Stimulated activated CD8-positive, alpha-beta memory T cell treated with anti-CD3 and anti-CD28 coated beads, Interleukin-7, amount 100 ng/mL, for 48 hours (primary cell): ENCODE data around the gene CENPO.

Experiments
- DNase-seq, 2 donors: peaks; one replicate each; pipeline ENCODE4 v3.0.0-alpha.2; 2020; ENCODE audit warnings: low read depth in 1 of 2; ENCODE audit errors: extremely low read depth in 1 of 2

Gene CENPO, protein sequence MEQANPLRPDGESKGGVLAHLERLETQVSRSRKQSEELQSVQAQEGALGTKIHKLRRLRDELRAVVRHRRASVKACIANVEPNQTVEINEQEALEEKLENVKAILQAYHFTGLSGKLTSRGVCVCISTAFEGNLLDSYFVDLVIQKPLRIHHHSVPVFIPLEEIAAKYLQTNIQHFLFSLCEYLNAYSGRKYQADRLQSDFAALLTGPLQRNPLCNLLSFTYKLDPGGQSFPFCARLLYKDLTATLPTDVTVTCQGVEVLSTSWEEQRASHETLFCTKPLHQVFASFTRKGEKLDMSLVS

DNA sequence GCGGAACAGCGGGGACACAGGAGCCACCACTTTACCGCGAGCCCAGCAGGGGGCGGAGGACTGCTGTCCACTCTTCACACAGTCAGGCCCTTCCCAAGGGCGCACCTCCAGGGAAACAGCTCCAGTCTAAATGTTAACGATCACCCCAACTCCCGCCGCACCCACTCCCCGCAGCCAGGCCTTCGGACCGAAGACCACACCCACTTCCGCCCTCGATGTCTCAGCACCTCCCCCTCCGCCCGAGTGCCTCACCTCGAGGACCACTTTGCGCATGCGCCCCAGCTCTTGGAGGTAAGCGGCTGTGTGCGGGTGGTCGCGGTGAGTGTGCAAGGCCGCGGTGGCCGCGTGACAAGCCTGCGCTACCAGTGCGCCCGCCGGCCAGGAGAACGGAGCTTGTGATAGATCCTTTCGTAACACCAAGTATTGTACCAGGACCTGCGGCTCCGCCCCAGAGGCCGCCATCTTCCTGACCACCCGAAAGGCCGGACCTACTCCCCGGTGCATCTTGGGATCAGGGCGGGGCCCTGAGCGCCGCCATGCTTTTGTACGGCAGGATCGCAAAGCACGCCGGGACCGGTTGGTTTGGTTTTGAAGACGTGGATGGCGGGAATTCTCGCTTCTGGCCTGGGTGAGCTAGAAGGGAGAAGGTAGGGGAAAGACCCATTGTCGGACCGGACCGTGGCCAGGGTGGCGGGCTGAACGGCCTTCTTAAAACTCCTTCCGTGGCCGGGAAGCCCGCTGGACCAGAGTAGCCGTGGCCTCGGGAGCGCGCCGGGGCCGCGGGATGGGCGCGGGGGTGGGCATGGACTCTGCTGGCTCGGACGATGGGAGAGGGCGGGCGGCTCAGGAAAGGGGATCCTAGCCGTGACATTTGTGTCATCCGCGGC is at the start of gene CENPO, which contains the start of gene PTRHD1:
CENPO (plus strand) TSS at position 552 of the 887 bp plus-strand sequence. CDS start 495 bp downstream, outside the sequence.
PTRHD1 (minus strand) TSS at position 518 of the 887 bp plus-strand sequence; CDS start at position 504, 14 bp downstream.
- peak; percentile 89 to 92 for DNase-seq

DNA sequence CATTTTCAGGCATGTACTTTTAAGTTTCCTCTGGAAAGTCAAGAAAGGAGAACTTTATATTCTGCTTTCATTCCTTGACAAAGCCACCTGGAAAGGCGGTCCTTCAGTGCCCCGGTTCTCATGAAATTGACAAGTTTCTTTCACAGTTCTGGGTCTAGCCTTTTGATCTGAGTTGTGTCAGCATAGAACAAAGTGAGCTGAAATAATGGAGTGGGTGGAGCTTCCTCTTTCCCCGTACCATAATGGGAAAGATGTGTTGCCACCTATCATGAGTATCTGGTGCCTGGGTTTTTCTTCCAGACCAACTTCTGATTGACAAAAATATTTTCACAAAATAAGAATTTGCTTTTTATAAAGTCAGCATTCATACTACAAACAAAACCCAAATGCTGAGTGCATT is 49.3 kb upstream of the CENPO start:
- DNase-seq, result no peak

DNA sequence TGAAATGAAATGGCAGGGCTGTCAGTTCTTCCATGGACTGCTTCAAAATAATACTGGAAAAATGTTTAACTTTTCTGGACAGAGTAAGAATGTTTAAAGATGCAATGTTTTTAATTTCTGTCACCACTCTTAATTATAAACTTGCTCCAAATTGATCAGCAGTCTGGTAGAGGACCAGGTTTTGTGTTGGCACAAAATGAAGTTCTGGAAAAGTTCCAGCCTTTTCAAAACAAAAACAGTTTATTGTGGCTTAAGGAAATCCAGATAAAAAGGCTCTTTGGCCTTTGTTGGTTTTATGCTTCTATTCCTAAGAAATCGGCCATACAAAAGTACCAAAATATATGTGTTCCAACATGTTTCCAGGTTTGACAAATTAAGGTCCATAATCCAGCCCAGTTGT is 48.9 kb upstream of the CENPO start:
- no peak for DNase-seq

DNA sequence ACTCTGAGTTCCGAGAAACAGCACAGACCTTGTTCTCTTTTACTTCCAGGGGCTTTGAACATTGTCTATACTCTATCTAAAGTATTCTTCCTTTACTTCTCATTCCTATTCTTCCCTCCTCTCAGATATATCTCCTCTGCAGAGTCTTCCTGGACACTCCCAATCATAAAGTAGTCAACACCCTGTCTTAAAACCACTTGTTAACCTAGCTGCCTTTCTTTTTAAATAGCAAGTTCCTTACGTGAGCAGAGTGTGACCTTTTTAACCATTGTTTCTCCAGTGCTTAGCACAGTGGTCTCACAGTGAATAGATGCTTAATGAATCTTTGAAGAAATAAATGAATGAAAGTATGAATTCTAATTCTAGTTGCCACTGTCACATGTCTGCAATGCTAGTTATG is 47.4 kb upstream of the CENPO start:
- no peak for DNase-seq

DNA sequence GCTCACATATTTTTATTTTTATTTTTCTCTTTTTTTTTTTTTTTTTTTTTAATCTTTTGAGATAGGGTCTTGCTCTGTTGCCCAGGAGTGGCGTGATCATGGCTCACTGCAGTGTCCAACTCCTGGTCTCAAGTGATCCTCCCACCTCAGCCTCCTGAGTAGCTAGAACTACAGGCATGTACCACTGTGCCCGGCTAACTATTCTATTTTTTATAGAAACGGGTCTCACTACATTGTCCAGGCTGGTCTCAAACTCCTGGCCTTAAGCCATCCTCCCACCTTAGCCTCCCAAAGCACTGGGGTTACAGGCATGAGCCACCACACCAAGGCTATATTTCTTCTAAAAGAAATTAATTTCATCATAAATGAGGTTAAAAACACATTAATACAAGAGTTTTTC is 45.9 kb upstream of the CENPO start:
- no peak for DNase-seq

DNA sequence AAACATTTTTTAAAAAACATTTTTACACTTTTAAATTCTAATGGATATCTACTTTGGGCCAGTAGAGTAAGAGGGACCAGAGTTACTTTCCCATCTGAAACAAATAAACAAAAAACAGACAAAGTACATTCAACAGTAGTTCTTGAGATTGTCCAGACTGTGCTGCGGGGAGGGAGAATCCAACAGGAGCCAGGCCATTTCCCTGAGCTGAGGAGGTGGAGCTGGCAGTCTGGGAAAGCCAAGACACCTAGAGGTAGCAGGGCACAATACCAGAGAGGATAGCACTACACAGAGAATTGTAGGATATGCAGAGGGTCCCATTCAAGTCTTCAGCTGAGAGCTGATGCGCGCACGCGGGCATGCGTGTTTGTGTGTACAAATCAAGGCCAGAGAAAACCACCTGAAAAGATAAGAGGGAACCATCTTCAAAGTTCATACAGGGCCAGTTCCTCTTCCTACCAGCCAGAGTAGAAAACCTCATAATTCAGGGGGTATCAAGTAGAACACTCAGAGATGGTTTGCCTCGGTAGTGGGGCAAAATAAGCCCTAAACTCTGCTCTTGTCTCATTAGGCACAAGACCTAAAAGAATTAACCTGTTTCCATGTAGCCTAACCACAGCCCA is 44.0 kb upstream of the CENPO start:
- no peak for DNase-seq

DNA sequence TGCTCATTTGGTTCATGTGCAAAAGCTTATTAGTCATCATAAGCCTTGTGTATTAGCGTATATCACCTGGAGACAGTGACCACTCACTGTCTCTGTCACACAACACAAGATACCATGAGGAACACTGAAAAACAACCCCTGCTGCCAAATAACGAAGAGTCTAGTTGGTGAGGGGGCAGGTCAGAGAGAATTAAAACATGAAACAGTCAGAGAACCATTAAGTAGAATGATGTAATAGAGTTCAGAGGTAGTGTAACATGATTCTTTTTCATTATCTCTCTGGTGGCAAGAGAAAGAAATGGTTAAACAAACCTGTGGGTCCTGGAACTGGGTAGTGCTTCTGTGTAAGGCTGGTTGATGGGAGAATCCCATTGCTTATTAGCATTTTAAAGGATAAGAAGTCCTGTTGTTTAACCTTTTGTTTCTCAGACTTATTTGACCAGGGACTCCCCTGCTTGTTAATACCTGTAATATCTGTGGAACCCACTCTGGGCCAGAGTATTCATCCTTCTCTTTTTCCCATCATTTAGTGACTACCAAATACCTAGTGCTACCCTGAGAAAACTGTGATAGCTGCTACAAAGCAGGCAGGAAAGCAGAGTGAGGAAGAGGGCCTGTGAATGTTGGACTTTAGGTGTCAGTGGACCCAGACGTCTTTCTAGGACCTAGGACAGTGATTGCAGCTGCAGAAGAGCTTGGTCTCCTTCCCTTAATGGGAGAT is 38.1 kb upstream of the CENPO start:
- DNase-seq, result no peak

DNA sequence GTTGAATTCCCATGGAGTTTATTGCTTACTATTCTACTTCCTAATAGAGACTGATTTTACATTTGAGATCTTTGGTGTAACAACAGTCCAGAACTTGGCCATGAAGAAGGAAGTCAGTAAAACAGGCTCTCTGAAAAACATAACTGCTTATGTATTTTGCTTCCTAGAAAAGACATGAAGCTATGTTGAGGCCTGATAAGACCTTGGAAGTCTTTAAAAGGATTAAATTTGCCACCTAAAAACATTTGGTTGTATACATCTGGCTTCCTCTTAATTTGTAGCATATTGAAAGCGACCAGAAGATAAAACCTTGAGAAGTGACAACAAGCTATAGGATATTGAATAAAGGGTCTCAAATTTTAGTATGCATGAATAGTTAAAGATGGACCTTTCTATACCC is 36.4 kb upstream of the CENPO start:
- no peak for DNase-seq

DNA sequence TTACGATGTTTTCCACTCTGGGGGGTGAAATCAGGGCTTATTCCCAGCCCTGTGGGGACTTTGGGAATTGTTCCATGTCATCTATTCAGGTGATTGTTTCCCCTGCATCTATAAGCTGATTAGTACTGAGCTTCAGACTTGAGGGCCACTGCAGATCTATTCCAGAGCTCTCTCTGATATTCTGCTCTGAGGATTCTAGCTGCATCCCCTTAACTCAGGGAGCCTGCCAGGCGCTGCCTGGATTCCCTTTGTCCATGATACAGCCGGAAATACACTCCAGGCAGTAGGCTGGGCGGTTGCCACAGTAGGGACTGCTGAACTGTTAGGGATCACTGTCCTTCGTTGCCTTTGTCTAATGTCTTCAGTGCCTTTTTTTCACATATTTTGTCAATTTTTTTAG is 31.4 kb upstream of the CENPO start:
- no peak for DNase-seq

DNA sequence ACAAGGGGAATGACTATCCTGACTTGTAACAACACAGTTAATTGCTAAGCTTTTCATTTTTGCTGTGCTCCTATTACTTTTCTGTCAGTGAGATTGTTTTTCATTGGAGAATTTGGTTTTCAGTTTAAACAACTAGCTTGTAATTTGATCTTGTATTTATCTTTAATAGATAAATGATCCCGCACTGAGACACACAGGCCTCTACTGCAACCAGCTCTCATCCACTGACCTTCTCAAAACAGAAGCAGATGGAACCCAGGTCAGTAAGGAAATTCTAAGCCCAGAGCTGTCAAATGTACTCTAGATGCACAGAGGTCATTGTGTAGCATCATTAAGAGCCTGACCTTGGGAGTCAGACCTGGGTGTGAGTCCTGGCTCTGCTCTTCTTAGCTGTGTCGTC is 30.7 kb upstream of the CENPO start:
- no peak for DNase-seq

DNA sequence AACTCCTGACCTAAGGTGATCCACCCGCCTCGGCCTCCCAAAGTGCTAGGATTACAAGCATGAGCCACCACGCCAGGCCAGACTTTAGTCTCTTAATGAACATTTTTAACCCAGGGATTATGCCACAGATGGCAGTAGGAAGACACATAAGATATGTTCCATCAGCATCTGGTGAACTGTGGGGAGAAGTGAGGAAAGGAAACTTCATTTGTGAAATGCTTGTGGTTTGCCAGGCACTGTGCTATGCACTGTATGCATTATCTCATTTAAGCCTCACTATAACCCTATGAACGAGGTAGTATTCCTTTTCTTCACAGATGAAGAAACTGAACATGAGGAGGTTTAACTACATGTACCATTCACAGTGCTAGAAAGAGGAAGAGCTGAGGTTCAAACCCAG is 29.4 kb upstream of the CENPO start:
- no peak for DNase-seq

DNA sequence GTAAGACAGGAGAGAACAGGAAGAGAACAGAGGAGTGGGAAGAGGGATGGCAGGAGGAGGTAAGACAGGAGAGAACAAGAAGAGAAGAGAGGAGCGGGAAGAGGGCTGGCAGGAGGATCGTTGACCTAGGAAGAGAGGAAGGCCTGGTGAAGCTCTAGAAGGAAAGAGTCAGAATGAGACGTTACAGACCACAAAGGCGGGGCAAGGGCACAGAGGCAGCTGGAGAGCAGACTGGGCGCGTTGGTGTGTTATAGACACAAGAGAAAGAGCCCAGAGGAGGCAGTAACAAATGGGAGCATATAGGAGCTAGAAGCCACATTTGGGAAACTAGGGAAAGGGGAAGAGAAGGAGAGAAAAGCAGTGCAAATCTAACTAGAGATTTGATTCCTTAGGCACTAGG is 26.6 kb upstream of the CENPO start:
- peak in 1 of 2 donors; percentile 9 for DNase-seq

DNA sequence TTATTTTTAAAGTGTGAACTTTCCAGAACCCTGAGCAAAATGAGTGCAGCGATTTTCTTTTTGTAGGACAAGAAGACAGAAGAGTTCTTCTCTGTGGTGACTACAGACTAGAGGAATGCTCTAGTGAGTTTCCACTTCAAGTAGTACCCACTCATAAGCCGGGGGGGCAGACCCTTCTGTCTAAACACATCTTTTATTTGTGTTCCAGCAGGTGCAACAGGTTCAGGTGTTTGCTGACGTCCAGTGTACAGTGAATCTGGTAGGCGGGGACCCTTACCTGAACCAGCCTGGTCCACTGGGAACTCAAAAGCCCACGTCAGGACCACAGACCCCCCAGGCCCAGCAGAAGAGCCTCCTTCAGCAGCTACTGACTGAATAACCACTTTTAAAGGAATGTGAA is 25.2 kb upstream of the CENPO start:
- no peak for DNase-seq

DNA sequence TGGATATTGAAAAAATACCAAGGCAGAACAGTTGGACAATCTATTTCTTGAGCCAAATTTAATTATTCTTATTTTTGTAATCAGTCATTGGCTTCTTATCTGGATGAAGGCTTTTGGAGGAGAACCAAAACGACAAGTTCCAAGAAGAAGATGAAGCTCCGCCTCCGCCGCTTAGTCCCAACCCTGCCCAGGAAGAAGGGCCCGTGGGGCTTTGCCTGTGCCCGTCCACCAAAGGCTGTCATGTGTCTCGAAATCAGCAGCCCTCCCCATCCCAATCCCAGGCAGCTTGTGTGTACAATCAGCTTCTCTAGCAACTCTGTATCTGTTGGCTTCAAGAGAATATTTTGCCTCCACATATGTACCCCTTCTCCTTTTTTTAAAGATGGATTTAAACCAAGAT is 24.6 kb upstream of the CENPO start:
- no peak for DNase-seq

DNA sequence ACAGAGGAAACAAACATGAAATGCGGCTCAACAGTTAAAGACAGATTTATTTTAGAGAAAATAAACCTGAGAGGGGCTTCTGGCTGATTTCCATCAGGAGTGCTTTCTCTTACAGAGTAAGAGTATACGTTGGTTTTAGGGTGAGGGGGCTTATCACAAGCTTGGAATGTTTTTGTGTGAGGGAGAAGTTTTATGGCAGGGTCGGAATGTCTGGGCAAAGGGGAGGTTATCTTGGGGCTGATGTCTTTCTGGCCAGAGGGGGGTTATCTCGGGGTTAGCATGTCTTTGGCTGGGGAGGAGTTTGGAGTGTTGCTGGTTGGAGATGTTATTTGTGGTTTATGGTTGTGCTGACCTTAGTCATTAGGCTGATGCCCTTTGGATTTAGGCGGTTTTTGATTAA is 22.2 kb upstream of the CENPO start:
- DNase-seq, result no peak

DNA sequence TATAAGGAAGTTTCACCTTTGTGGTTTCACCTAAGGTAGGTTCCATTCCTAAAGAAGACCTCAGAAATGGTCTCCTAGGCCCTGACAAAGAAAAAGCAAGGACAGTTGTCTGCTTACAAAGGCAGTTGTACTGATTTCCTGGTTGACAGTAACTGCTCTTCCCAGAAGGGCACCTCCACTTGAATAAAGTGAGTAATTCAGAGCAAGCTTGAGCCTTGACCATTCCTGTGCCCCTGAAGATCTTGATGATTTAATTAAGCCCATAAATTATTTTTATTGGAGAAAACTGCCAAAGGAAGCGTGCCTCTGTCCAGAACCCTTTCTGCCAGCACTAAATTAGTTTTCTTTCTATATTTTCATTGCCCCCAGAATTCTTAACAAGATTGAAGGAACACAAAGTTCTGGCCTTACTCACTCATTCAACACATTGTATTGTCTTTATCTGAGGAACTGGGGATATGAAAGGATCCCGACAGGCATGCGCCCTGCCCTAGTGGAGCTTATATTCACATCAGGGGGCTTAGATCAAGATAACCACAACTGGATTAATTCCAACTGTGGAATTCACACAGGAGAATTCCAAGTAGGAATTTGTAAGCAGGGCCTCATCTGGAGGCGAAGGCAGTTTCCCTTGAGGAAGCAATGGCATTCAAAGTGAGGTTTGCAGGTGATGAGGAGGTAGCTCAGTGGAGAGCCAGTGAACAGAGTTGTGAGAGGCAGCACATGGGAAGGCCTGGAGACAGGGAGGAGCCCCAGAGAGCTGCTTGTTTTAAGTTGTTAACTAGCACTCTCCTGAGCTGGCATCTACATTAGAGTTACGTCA is 21.2 kb upstream of the CENPO start:
- no peak for DNase-seq

DNA sequence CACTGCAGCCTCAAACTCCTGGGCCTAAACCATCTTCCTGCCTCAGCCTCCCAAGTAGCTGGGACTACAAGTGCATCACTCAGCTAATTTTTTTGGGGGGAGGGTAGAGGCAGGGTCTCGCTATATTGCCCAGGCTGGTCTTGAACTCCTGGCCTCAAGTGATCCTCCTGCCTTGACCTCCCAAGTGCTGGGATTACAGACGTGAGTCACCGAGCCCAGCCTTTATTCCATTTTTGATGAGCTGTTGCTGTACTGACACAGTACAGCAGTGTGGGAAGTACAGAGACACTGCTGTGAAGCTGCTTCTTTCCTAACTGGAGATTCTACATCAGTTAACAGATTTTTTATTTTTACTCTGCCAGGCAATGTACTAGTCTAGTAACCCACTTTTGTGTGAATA is 18.9 kb upstream of the CENPO start:
- no peak for DNase-seq

DNA sequence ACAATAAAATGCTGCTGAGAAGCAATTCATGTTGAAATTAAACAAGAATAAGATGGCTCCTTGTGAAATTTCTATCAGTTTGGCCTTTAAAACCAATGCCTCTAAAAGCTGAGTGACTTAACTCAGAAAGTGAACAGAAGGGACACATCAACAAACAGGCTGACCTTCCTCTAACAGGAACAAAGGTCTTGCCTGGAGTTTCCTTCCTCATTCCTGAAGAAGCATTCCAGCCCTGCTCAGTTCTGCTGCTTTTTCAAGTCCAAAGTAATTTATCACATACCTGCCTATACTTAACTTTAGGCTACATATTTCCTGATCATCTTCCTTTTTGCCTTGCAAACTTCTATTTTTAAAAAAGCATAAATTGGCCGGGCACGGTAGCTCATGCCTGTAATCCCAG is 14.1 kb upstream of the CENPO start:
- DNase-seq, result no peak

DNA sequence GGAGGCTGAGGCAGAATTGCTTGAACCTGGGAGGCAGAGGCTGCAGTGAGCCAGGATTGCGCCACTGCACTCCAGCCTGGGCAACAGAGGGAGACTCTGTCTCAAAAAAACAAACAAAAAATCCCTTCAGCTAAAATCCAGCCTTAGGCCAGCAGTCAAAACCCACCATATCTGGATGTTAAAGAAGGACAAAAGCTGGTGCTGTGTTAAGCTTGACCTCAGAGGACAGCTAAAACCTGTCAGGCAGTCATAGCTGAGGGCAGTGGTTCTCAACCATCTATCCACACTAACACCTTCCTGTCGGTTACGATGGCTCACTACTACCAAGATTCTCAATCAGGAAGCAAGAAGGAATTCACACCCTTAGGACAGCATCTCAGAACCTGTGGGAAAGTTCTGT is 9.6 kb upstream of the CENPO start:
- no peak for DNase-seq

DNA sequence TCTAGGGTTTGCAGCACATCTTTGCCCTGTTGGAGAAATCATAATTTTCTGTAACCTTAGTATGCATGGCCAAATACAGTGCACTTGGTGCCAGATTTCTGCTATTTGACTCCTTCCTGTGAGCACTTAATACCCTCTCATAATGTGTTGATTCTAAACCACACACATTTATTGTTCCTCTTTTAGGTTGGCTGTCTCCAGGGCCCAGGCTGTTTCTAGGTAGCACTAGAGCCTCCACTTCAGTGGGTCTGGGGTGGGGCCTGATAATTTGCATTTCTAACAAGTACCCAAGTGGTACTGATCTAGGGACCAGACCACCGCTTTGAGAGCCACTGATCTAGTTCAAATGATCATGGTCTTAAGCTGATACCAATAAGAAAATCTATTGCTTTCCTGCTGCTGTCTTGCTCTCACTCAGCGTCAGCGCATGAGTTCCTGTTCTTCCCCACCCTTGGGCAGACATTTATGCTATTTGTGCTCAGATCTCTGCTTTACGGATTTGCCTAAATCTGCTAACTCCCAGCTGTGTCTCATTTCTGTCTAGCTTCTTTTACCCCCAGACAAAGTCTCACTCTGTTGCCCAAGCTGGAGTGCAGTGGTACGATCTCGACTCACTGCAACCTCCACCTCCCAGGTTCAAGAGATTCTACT is 7.4 kb upstream of the CENPO start:
- DNase-seq, result no peak
